Sigmoid colon (tissue), 4 donors: ENCODE data around the gene ARHGEF28.

ENCODE experiments used
- POLR2A ChIP-seq, 2 donors: fragments of 450-650 bp; IDR thresholded peaks; one replicate each; pipeline ENCODE4 v1.6.1; 2016; ENCODE audit warnings: antibody characterized with exemption in 2 of 2, mild to moderate bottlenecking in 2 of 2, moderate library complexity in 2 of 2
- POLR2AphosphoS5 ChIP-seq, 4 donors: sonication (generic); formaldehyde crosslinking; IDR thresholded peaks; one replicate each; pipeline ENCODE4 v1.6.1; 2017; ENCODE audit warnings: antibody characterized with exemption in 4 of 4
- TF ChIP-seq, protein P1 (sequence below), 4 experiments: fragments of 450-650 bp in 3 of 4; fragments of 200-600 bp in 1 of 4; IDR thresholded peaks; one replicate each; pipeline ENCODE4 v1.5.1; 2016 to 2019; ENCODE audit warnings: antibody characterized with exemption in 4 of 4, mild to moderate bottlenecking in 3 of 4, moderate library complexity in 2 of 4

DNA sequence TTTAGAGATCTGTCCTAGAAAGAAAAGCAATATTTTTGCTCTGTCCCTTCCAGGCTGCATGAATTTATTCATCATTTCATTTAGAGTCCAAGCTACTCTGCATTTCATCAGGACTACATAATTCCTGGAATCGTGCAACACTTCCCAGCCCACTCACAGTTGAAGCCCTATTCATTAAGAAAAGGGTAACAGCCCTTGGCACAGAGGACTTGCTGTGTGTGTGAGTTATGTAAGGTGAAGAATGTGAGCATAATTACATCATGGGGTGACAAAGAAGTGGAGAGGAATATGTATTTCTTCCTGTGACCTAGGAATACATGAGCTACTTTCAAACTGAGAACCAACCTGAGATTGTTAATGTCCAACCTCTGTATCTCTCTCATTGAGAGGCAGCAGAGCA is 317.4 kb downstream of the ARHGEF28 start:
- TF ChIP-seq, protein P1, sequence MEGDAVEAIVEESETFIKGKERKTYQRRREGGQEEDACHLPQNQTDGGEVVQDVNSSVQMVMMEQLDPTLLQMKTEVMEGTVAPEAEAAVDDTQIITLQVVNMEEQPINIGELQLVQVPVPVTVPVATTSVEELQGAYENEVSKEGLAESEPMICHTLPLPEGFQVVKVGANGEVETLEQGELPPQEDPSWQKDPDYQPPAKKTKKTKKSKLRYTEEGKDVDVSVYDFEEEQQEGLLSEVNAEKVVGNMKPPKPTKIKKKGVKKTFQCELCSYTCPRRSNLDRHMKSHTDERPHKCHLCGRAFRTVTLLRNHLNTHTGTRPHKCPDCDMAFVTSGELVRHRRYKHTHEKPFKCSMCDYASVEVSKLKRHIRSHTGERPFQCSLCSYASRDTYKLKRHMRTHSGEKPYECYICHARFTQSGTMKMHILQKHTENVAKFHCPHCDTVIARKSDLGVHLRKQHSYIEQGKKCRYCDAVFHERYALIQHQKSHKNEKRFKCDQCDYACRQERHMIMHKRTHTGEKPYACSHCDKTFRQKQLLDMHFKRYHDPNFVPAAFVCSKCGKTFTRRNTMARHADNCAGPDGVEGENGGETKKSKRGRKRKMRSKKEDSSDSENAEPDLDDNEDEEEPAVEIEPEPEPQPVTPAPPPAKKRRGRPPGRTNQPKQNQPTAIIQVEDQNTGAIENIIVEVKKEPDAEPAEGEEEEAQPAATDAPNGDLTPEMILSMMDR (IDR thresholded peaks at IDR 0.05), result no peak
- no peak for TF ChIP-seq POLR2A (IDR thresholded peaks at IDR 0.05)
- TF ChIP-seq POLR2AphosphoS5 (IDR thresholded peaks at IDR 0.05), result no peak
